HUES6 (cell line): ENCODE measurements around the gene PLCD4.

Source experiments
- H3K27ac ChIP-seq: 2 replicates; pipeline ENCODE4 v1.7.0; 2013; ENCODE audit warnings: low read depth, mild to moderate bottlenecking, low read length, inconsistent platforms
- H3K27me3 ChIP-seq: 2 replicates; pipeline ENCODE4 v1.6.1; 2013; ENCODE audit warnings: low read length; ENCODE audit not compliant: control insufficient read depth, insufficient read depth
- H3K36me3 ChIP-seq: 2 replicates; pipeline ENCODE4 v1.6.1; 2013; ENCODE audit warnings: low read length; ENCODE audit not compliant: control insufficient read depth, insufficient read depth
- H3K4me1 ChIP-seq: 2 replicates; pipeline ENCODE4 v1.6.1; 2013; ENCODE audit warnings: low read length; ENCODE audit not compliant: control insufficient read depth, insufficient read depth
- H3K4me3 ChIP-seq: 2 replicates; pipeline ENCODE4 v1.5.1; 2013; ENCODE audit warnings: low read depth, low read length
- H3K9ac ChIP-seq: one replicate; pipeline ENCODE4 v1.6.1; 2013; ENCODE audit warnings: mild to moderate bottlenecking, low read length
- H3K9me3 ChIP-seq: 2 replicates; pipeline ENCODE4 v1.6.1; 2013; ENCODE audit warnings: low read depth, low read length; ENCODE audit not compliant: control insufficient read depth, insufficient read depth

The PLCD4 gene

GRCh38 chr2:218576854-218577253, 30.8 kb upstream of the PLCD4 start:
- Histone ChIP-seq H3K9me3 (no peaks in the 10 kb centered on the region), H3K27me3 (no peaks in the 10 kb centered on the region), H3K36me3 (peaks cover 52% of the 10 kb centered on the region), H3K9ac (no peak overlapping the region), H3K4me3 (no peak overlapping the region), H3K27ac (no peak overlapping the region), H3K4me1 (peaks cover 14% of the 10 kb centered on the region)

DNA sequence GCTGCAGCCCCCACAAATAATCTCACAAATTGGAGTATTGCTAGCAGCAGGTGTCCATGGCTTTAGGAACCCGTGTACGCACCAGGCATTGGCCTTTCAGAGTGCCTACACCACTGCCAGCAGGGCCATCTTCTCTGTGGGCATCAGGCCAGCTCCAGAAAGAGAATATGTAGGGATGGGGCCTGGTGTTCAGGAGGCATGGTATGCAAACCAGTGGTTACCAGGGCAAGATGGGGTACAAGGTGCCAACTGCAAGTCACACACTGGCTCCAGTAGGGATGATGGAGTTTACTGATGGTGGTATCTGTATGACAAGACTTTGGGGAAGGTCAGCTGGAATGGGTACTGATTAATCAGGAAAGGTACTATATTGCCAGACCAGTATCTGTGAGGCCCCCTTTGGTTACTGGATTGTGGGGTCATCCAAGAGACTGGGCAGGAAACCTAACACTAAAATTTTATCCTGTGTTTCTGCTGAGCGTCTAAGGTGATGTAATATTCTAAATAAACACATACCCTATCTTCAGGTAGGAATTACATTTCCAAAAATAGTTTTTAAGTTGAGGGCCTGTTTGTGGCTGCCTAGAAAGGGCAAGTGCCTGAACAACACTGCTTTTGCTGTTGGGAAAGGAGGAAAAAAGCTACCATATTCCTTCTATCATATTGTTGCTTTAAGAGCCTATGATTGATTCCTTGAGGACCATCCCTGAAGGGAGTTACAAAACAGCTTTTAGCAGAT, 30.0 kb upstream of the PLCD4 start:
- Histone ChIP-seq H3K27me3 (no peaks in the 10 kb centered on the region), H3K4me3 (no peak overlapping the region), H3K27ac (no peak overlapping the region), H3K36me3 (peaks cover 49% of the 10 kb centered on the region), H3K9ac (no peak overlapping the region), H3K9me3 (no peaks in the 10 kb centered on the region), H3K4me1 (peaks cover 14% of the 10 kb centered on the region)

GRCh38 chr2:218578272-218578877, 29.3 kb upstream of the PLCD4 start:
- Histone ChIP-seq H3K27ac (no peak overlapping the region), H3K27me3 (no peaks in the 10 kb centered on the region), H3K36me3 (peaks cover 51% of the 10 kb centered on the region)

GRCh38 chr2:218582076-218582475, 25.6 kb upstream of the PLCD4 start:
- peaks cover 65% of the 10 kb centered on the region for H3K36me3 ChIP-seq

More at GRCh38 chr2:218578272-218578877, 29.3 kb upstream of the PLCD4 start:
- no peak overlapping the region for H3K9ac ChIP-seq
- no peak overlapping the region; the same call in 1 of the 2 replicates for H3K4me3 ChIP-seq
- no peaks in the 10 kb centered on the region for H3K9me3 ChIP-seq
- H3K4me1 ChIP-seq, result peaks cover 14% of the 10 kb centered on the region

GRCh38 chr2:218583983-218584850, 23.5 kb upstream of the PLCD4 start:
- no peak overlapping the region for H3K9ac ChIP-seq
- H3K27ac ChIP-seq, result no peak overlapping the region
- no peaks in the 10 kb centered on the region for H3K9me3 ChIP-seq
- peaks cover 85% of the 10 kb centered on the region for H3K36me3 ChIP-seq
- no peak overlapping the region for H3K4me3 ChIP-seq
- no peaks in the 10 kb centered on the region for H3K27me3 ChIP-seq
- H3K4me1 ChIP-seq, result no peaks in the 10 kb centered on the region

More at GRCh38 chr2:218582076-218582475, 25.6 kb upstream of the PLCD4 start:
- Histone ChIP-seq H3K4me1 (peaks cover 14% of the 10 kb centered on the region), H3K9me3 (no peaks in the 10 kb centered on the region), H3K9ac (no peak overlapping the region), H3K4me3 (no peak overlapping the region), H3K27ac (no peak overlapping the region), H3K27me3 (no peaks in the 10 kb centered on the region)

- no peaks in the 10 kb centered on the region for H3K27me3 ChIP-seq
- H3K36me3 ChIP-seq, result peaks cover 92% of the 10 kb centered on the region
- H3K9me3 ChIP-seq, result no peaks in the 10 kb centered on the region
- no peak overlapping the region for H3K4me3 ChIP-seq
- H3K9ac ChIP-seq, result no peak overlapping the region
- H3K27ac ChIP-seq, result no peak overlapping the region
- H3K4me1 ChIP-seq, result no peaks in the 10 kb centered on the region
These were observed 22.2 kb upstream of the PLCD4 start for GRCh38 chr2:218585541-218585940.

- no peaks in the 10 kb centered on the region for H3K36me3 ChIP-seq
- H3K9ac ChIP-seq, result no peak overlapping the region
- H3K4me1 ChIP-seq, result peaks cover 13% of the 10 kb centered on the region
- H3K27me3 ChIP-seq, result no peaks in the 10 kb centered on the region
- no peaks in the 10 kb centered on the region for H3K9me3 ChIP-seq
- no peak overlapping the region for H3K4me3 ChIP-seq
- H3K27ac ChIP-seq, result no peak overlapping the region
These were observed 2.3 kb upstream of the PLCD4 start for GRCh38 chr2:218605432-218605831.

GRCh38 chr2:218615868-218616315, 8.2 kb downstream of the PLCD4 start:
- H3K9ac ChIP-seq, result no peak overlapping the region
- no peak overlapping the region for H3K4me3 ChIP-seq
- no peaks in the 10 kb centered on the region for H3K4me1 ChIP-seq
- H3K36me3 ChIP-seq, result no peaks in the 10 kb centered on the region
- H3K27me3 ChIP-seq, result no peaks in the 10 kb centered on the region
- H3K27ac ChIP-seq, result no peak overlapping the region
- H3K9me3 ChIP-seq, result no peaks in the 10 kb centered on the region

GRCh38 chr2:218618102-218618860, 10.6 kb downstream of the PLCD4 start:
- Histone ChIP-seq H3K4me3 (no peak overlapping the region), H3K9ac (no peak overlapping the region)

GRCh38 chr2:218621007-218621406, 13.3 kb downstream of the PLCD4 start:
- Histone ChIP-seq H3K4me1 (peaks cover 7% of the 10 kb centered on the region; the same call in 1 of the 2 replicates), H3K9ac (no peak overlapping the region), H3K9me3 (no peaks in the 10 kb centered on the region), H3K4me3 (no peak overlapping the region), H3K27me3 (no peaks in the 10 kb centered on the region), H3K36me3 (no peaks in the 10 kb centered on the region), H3K27ac (no peak overlapping the region)

More at GRCh38 chr2:218618102-218618860, 10.6 kb downstream of the PLCD4 start:
- H3K27ac ChIP-seq, result no peak overlapping the region
- H3K4me1 ChIP-seq, result peaks cover 7% of the 10 kb centered on the region; the same call in 1 of the 2 replicates
- H3K27me3 ChIP-seq, result no peaks in the 10 kb centered on the region
- H3K36me3 ChIP-seq, result no peaks in the 10 kb centered on the region
- H3K9me3 ChIP-seq, result no peaks in the 10 kb centered on the region
